Measurements from ENCODE around the gene FHIP1A. TPM values are rescaled to one million over a fixed set of nuclear protein-coding genes. Genes with fewer than 3 reads are reported as not detected.
A peak's percentile ranks its signal among the peaks of the same experiment; 100 is the strongest.
"Not testable (repeated sequence)": the region's sequence is repeated elsewhere in the genome, so short reads cannot be mapped to it uniquely, and the experiment has no call there.

The FHIP1A gene
- total and polyA plus RNA-seq, 7 experiments from 2014 or later = 0.05 to 2.7 (median 1.9) TPM; not detected in 2

DNA sequence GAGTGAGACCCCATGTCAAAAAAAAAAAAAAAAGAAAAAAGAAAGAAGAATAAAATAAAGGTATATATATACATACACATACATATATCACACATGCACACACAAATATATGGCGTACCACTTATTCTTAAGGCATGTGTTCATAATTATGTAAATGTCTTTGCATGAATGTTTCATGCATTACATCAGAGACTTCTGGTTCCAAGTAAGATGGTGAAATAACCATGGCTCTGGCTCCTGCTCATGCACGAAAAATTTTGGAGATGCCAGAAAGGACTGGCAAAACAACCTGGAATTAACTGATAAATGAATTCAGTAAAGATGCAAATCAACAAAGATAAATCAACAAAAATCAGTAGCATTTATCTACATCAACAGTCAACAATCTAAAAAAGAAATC lies 19.7 kb upstream of the FHIP1A start:
- intact Hi-C loops (cut with micrococcal nuclease) = no loop called here
- no peak overlapping the region for H3K4me3 Mint-ChIP-seq
- no peak overlapping the region for H3K27ac ChIP-seq (ENCODE audit: low read depth, low read length)

DNA sequence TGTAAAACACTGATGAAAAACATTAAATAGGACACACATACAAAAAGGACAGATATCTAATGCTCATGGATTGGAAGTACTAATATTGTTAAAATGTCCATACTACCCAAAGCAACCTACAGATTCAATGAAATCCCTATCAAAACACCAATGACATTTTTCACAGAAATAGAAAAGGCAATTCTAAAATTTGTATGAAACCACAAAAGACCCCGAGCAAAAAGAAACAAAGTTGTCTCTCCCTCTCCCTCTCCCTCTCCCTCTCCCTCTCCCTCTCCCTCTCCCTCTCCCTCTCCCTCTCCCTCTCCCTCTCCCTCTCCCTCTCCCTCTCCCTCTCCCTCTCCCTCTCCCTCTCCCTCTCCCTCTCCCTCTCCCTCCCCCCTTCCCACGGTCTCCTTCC lies 19.2 kb upstream of the FHIP1A start:
- H3K4me3 Mint-ChIP-seq; H3K9me3 ChIP-seq (ENCODE audit: control insufficient read depth in 2 of 3, low read length in 3 of 3); H3K4me3 ChIP-seq (ENCODE audit: low read length); ATAC-seq; H3K27ac ChIP-seq (ENCODE audit: low read depth, low read length); H3K4me1 ChIP-seq (ENCODE audit: control insufficient read depth in 2 of 2, insufficient read depth in 2 of 2, low read length in 2 of 2); H3K4me1 Mint-ChIP-seq; DNase-seq; POLR2A ChIA-PET; intact Hi-C loops (cut with micrococcal nuclease); CTCF ChIA-PET; H3K27me3 ChIP-seq (ENCODE audit: control insufficient read depth in 2 of 2, insufficient read depth in 2 of 2, low read length in 2 of 2); H3K27ac Mint-ChIP-seq; H3K36me3 ChIP-seq (ENCODE audit: control insufficient read depth in 2 of 3, insufficient read depth in 3 of 3, low read length in 3 of 3); H3K36me3 Mint-ChIP-seq; H3K9me3 Mint-ChIP-seq: not testable (repeated sequence)
- peaks cover 6 to 20% (median 13%) of the 10 kb centered on the region in 5 donors for H3K27me3 Mint-ChIP-seq

More for the DNA sequence above, 19.7 kb upstream of the FHIP1A start:
- no peak for ATAC-seq
- Histone ChIP-seq H3K4me1 (ENCODE audit: control insufficient read depth in 2 of 2, insufficient read depth in 2 of 2, low read length in 2 of 2) (no peaks in the 10 kb centered on the region), H3K36me3 (ENCODE audit: control insufficient read depth in 2 of 3, insufficient read depth in 3 of 3, low read length in 3 of 3) (no peaks in the 10 kb centered on the region), H3K9me3 (ENCODE audit: control insufficient read depth in 2 of 3, low read length in 3 of 3) (no peaks in the 10 kb centered on the region), H3K27me3 (ENCODE audit: control insufficient read depth in 2 of 2, insufficient read depth in 2 of 2, low read length in 2 of 2) (no peaks in the 10 kb centered on the region), H3K4me3 (ENCODE audit: low read length) (no peak overlapping the region)
- no peak overlapping the region for H3K27ac Mint-ChIP-seq
- peaks cover 4 to 20% (median 13%) of the 10 kb centered on the region in 5 donors for H3K27me3 Mint-ChIP-seq
- H3K36me3 Mint-ChIP-seq = peaks cover 0 to 8% (median 0%) of the 10 kb centered on the region in 5 donors
- ChIA-PET CTCF (no interaction called here), POLR2A (no interaction called here)
- DNase-seq = no peak
- H3K4me1 Mint-ChIP-seq = no peaks in the 10 kb centered on the region
- peaks cover 0 to 6% (median 0%) of the 10 kb centered on the region in 11 donors for H3K9me3 Mint-ChIP-seq

GRCh38 chr4:151395873-151396272 lies 13.1 kb upstream of the FHIP1A start:
- Histone ChIP-seq H3K27me3 (ENCODE audit: control insufficient read depth in 2 of 2, insufficient read depth in 2 of 2, low read length in 2 of 2) (no peaks in the 10 kb centered on the region), H3K9me3 (ENCODE audit: control insufficient read depth in 2 of 3, low read length in 3 of 3) (no peaks in the 10 kb centered on the region), H3K36me3 (ENCODE audit: control insufficient read depth in 2 of 3, insufficient read depth in 3 of 3, low read length in 3 of 3) (no peaks in the 10 kb centered on the region), H3K27ac (ENCODE audit: low read depth, low read length) (no peak overlapping the region), H3K4me1 (ENCODE audit: control insufficient read depth in 2 of 2, insufficient read depth in 2 of 2, low read length in 2 of 2) (no peaks in the 10 kb centered on the region), H3K4me3 (ENCODE audit: low read length) (no peak overlapping the region)
- peaks cover 0 to 4% (median 0%) of the 10 kb centered on the region in 11 donors for H3K9me3 Mint-ChIP-seq
- H3K27me3 Mint-ChIP-seq = peaks cover 0 to 14% (median 3%) of the 10 kb centered on the region in 5 donors
- peaks cover 0 to 3% (median 0%) of the 10 kb centered on the region in 5 donors for H3K36me3 Mint-ChIP-seq
- ATAC-seq (no peak), DNase-seq (no peak)
- CTCF ChIA-PET = interaction anchor here (0.7 to 0.9 kb wide), 2 partner anchors 1384 to 1417 kb away, joined by 3 to 7 read pairs; partner anchors contain the start of genes ARFIP1 and TIGD4
- no peak overlapping the region for H3K27ac Mint-ChIP-seq
- no peaks in the 10 kb centered on the region for H3K4me1 Mint-ChIP-seq
- H3K4me3 Mint-ChIP-seq = no peak overlapping the region
- intact Hi-C loops (cut with micrococcal nuclease) = no loop called here
- POLR2A ChIA-PET = no interaction called here

DNA sequence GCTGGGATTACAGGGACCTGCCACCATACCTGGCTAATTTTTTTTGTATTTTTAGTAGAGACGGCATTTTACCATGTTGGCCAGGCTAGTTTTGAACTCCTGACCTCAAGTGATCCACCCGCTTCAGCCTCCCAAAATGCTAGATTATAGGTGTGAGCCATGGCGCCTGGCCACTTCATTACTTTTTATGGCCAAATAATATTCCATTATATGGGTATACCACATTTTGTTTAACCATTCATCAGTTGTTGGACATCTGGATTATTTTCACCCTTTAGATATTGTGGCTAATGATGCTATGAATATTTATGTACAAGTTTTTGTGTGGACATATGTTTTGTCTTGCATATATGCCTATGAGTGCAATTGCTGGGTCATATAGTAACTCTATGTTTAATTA lies 8.6 kb upstream of the FHIP1A start:
- POLR2A ChIA-PET = interaction anchor here (0.7 kb wide), 1 partner anchor 13 kb away, joined by 3 read pairs; no protein-coding TSS in a partner anchor
- H3K4me3 ChIP-seq (ENCODE audit: low read length) = no peak overlapping the region
- H3K9me3 Mint-ChIP-seq = peaks cover 0 to 3% (median 0%) of the 10 kb centered on the region in 11 donors
- DNase-seq (no peak), ATAC-seq (no peak)
- no peak overlapping the region for H3K4me3 Mint-ChIP-seq
- H3K36me3 ChIP-seq (ENCODE audit: control insufficient read depth in 2 of 3, insufficient read depth in 3 of 3, low read length in 3 of 3) = no peaks in the 10 kb centered on the region
- intact Hi-C loops (cut with micrococcal nuclease) = no loop called here
- H3K36me3 Mint-ChIP-seq = no peaks in the 10 kb centered on the region
- no peaks in the 10 kb centered on the region for H3K27me3 ChIP-seq (ENCODE audit: control insufficient read depth in 2 of 2, insufficient read depth in 2 of 2, low read length in 2 of 2)
- no peaks in the 10 kb centered on the region for H3K9me3 ChIP-seq (ENCODE audit: control insufficient read depth in 2 of 3, low read length in 3 of 3)
- peaks cover 0 to 10% (median 0%) of the 10 kb centered on the region in 5 donors for H3K27me3 Mint-ChIP-seq
- no peak overlapping the region for H3K27ac Mint-ChIP-seq
- no peak overlapping the region for H3K27ac ChIP-seq (ENCODE audit: low read depth, low read length)
- no peaks in the 10 kb centered on the region for H3K4me1 Mint-ChIP-seq
- no peaks in the 10 kb centered on the region for H3K4me1 ChIP-seq (ENCODE audit: control insufficient read depth in 2 of 2, insufficient read depth in 2 of 2, low read length in 2 of 2)
- CTCF ChIA-PET = no interaction called here

GRCh38 chr4:151401739-151402138 lies 7.2 kb upstream of the FHIP1A start:
- H3K36me3 Mint-ChIP-seq = no peaks in the 10 kb centered on the region
- ChIA-PET POLR2A (no interaction called here), CTCF (no interaction called here)
- Histone ChIP-seq H3K27me3 (ENCODE audit: control insufficient read depth in 2 of 2, insufficient read depth in 2 of 2, low read length in 2 of 2) (no peaks in the 10 kb centered on the region), H3K36me3 (ENCODE audit: control insufficient read depth in 2 of 3, insufficient read depth in 3 of 3, low read length in 3 of 3) (no peaks in the 10 kb centered on the region), H3K27ac (ENCODE audit: low read depth, low read length) (no peak overlapping the region), H3K4me1 (ENCODE audit: control insufficient read depth in 2 of 2, insufficient read depth in 2 of 2, low read length in 2 of 2) (no peaks in the 10 kb centered on the region), H3K9me3 (ENCODE audit: control insufficient read depth in 2 of 3, low read length in 3 of 3) (no peaks in the 10 kb centered on the region), H3K4me3 (ENCODE audit: low read length) (no peak overlapping the region)
- intact Hi-C loops (cut with micrococcal nuclease) = no loop called here
- ATAC-seq (no peak), DNase-seq (no peak)
- no peaks in the 10 kb centered on the region for H3K4me1 Mint-ChIP-seq
- H3K4me3 Mint-ChIP-seq = no peak overlapping the region
- H3K27me3 Mint-ChIP-seq = peaks cover 0 to 17% (median 3%) of the 10 kb centered on the region in 5 donors
- H3K9me3 Mint-ChIP-seq = peaks cover 0 to 3% (median 0%) of the 10 kb centered on the region in 11 donors
- no peak overlapping the region for H3K27ac Mint-ChIP-seq

DNA sequence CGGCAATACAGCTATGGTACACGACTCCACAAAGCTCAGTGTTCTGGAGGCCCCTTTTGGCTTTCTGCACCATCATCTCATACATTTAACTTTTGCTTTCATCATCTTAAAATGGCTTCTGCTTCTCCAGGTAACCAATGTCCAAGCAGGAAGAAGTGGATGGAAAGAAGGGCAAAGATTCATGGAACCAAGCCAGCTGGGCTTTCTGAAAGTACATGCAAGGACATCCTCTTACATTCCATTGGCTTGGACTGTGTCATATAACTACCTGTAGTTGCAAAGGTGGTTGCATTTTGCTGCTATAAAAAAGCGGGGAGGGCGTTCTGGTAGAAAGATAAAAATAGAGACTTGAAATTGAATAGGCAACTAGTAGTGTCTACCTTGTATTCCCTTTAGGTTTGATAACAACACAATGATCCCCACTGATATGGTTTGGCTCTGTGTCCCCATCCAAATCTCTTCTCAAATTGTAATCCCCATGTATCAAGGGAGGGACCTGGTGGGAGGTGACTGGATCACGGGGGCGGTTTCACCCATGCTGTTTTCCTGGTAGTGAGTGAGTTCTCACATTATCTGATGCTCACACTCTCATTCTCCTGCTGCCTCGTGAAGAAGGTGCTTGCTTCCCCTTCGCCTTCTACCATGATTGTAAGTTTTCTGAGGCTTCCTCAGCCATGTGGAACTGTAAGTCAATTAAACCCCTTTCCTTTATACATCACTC lies 6.7 kb upstream of the FHIP1A start:
- no peaks in the 10 kb centered on the region for H3K4me1 ChIP-seq (ENCODE audit: control insufficient read depth in 2 of 2, insufficient read depth in 2 of 2, low read length in 2 of 2)
- Mint-ChIP-seq H3K27ac (no peak overlapping the region), H3K27me3 (peaks cover 0 to 22% (median 3%) of the 10 kb centered on the region in 5 donors), H3K4me1 (peaks cover 0 to 2% (median 2%) of the 10 kb centered on the region in 7 donors), H3K9me3 (peaks cover 0 to 3% (median 0%) of the 10 kb centered on the region in 11 donors), H3K4me3 (no peak overlapping the region), H3K36me3 (no peaks in the 10 kb centered on the region)
- H3K27me3 ChIP-seq (ENCODE audit: control insufficient read depth in 2 of 2, insufficient read depth in 2 of 2, low read length in 2 of 2) = no peaks in the 10 kb centered on the region
- DNase-seq = no peak
- H3K36me3 ChIP-seq (ENCODE audit: control insufficient read depth in 2 of 3, insufficient read depth in 3 of 3, low read length in 3 of 3) = no peaks in the 10 kb centered on the region
- intact Hi-C loops (cut with micrococcal nuclease) = no loop called here
- CTCF ChIA-PET = no interaction called here
- no peaks in the 10 kb centered on the region for H3K9me3 ChIP-seq (ENCODE audit: control insufficient read depth in 2 of 3, low read length in 3 of 3)
- no peak for ATAC-seq
- POLR2A ChIA-PET = no interaction called here
- H3K27ac ChIP-seq (ENCODE audit: low read depth, low read length) = no peak overlapping the region
- H3K4me3 ChIP-seq (ENCODE audit: low read length) = no peak overlapping the region

GRCh38 chr4:151403656-151404055 lies 5.3 kb upstream of the FHIP1A start:
- Histone ChIP-seq H3K36me3 (ENCODE audit: control insufficient read depth in 2 of 3, insufficient read depth in 3 of 3, low read length in 3 of 3) (no peaks in the 10 kb centered on the region), H3K27me3 (ENCODE audit: control insufficient read depth in 2 of 2, insufficient read depth in 2 of 2, low read length in 2 of 2) (no peaks in the 10 kb centered on the region), H3K4me1 (ENCODE audit: control insufficient read depth in 2 of 2, insufficient read depth in 2 of 2, low read length in 2 of 2) (no peaks in the 10 kb centered on the region), H3K9me3 (ENCODE audit: control insufficient read depth in 2 of 3, low read length in 3 of 3) (no peaks in the 10 kb centered on the region), H3K4me3 (ENCODE audit: low read length) (no peak overlapping the region), H3K27ac (ENCODE audit: low read depth, low read length) (no peak overlapping the region)
- intact Hi-C loops (cut with micrococcal nuclease) = no loop called here
- ATAC-seq = peak; percentile 57
- Mint-ChIP-seq H3K27ac (no peak overlapping the region), H3K36me3 (no peaks in the 10 kb centered on the region), H3K4me3 (no peak overlapping the region), H3K4me1 (peaks cover 7 to 13% (median 12%) of the 10 kb centered on the region in 7 donors), H3K27me3 (peaks cover 0 to 33% (median 5%) of the 10 kb centered on the region in 5 donors), H3K9me3 (peaks cover 0 to 3% (median 0%) of the 10 kb centered on the region in 11 donors)
- CTCF ChIA-PET = no interaction called here
- no peak for DNase-seq
- POLR2A ChIA-PET = no interaction called here
